Left cardiac atrium (tissue), 2 donors: Measurements from ENCODE around the gene TBC1D26. TPM values are rescaled to one million over a fixed set of nuclear protein-coding genes. Genes with fewer than 3 reads are reported as not detected.

Source experiments
- total RNA-seq, 2 donors: library from RNA; stranded (reverse); fragmentation: NEBNext Ultra II Directional; extraction: Animal tissue kit (Norgen Biotek cat#: 25700); gene quantifications; one replicate each; pipeline ENCODE4 v1.2.1, GENCODE V29; 2021
- donor health status: DM: no; HTN: yes; CAD: no; lungs with severe emphysema.
- donor health status: DM: yes; HTN: yes; CAD: no.

TBC1D26 gene
- total RNA-seq, 2 donors from 2014 or later, result not detected

Other genes with a start within 250 kb of the TBC1D26 start
- gene TVP23C, start 168.8 kb upstream of the TBC1D26 start, total RNA-seq, result 10 to 100 TPM in 1 of 2 donors, 1 to 10 TPM in 1; 5.7 to 10.6 TPM
- under 1 TPM; 0.16 to 0.56 TPM for gene FBXW10B, start 112.6 kb upstream of the TBC1D26 start, total RNA-seq
- gene TRIM16, start 48.0 kb upstream of the TBC1D26 start, total RNA-seq, result 10 to 100 TPM; 17.5 to 18.1 TPM
- gene ZNF286A, start 32.5 kb upstream of the TBC1D26 start, total RNA-seq, result 10 to 100 TPM; 12.7 to 13.7 TPM
- gene ADORA2B, start 212.8 kb downstream of the TBC1D26 start, total RNA-seq, result 1 to 10 TPM in 1 of 2 donors, under 1 TPM in 1; 0.50 to 1.0 TPM